Stimulated activated CD4-positive, alpha-beta T cell treated with anti-CD3 and anti-CD28 coated beads, Interleukin-4, amount 100 ng/mL, for 1 hour (primary cell): Measurements from ENCODE around the gene DDX25.

Experiments used
- DNase-seq: peaks from one replicate; pipeline ENCODE4 v3.0.0-alpha.2; 2020

The DDX25 gene

DNA sequence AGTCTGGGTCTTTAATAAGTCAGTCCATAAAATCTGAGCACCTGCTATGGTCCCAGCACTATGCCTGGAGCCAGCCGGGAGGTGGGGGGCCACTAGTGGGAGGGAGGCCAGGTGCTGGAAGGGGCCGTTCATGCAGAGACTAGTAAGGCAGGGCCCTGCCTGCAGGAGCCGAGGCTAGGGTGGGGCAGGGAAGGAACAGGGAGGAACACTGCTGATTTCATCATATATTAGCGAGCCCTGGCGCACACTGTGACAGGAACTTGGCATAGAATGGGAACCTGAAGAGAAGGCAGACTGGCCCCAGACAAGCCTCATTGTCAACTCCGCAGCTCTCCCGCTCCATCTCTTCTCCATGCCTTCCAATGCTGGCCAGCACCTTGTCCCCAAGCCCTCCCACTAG is 48.7 kb downstream of the DDX25 start:
- no peak for DNase-seq

DNA sequence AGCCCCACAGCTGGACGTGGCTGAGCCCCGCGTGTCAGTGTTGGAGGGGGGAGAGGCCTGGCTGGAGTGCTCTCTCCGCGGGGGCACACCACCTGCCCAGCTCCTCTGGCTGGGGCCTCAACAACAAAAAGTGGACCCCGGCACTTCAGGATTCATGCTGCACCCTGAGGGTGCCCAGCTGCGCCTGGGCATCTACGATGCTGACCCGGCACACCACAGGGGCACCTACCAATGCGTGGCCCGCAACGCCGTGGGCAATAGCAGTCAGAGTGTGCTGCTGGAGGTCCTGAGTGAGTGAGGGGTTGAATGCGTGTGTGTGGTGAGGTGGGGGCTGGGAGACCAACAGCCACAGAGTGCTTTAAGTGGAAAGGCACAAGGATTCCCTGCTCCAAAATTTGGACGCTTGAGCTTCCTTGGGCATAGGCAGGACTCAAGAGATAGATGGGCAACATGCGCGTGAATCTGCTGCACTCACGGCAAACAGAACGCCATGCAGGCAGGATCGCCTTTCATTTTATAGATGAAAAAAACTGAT is 49.2 kb downstream of the DDX25 start:
- no peak for DNase-seq

DNA sequence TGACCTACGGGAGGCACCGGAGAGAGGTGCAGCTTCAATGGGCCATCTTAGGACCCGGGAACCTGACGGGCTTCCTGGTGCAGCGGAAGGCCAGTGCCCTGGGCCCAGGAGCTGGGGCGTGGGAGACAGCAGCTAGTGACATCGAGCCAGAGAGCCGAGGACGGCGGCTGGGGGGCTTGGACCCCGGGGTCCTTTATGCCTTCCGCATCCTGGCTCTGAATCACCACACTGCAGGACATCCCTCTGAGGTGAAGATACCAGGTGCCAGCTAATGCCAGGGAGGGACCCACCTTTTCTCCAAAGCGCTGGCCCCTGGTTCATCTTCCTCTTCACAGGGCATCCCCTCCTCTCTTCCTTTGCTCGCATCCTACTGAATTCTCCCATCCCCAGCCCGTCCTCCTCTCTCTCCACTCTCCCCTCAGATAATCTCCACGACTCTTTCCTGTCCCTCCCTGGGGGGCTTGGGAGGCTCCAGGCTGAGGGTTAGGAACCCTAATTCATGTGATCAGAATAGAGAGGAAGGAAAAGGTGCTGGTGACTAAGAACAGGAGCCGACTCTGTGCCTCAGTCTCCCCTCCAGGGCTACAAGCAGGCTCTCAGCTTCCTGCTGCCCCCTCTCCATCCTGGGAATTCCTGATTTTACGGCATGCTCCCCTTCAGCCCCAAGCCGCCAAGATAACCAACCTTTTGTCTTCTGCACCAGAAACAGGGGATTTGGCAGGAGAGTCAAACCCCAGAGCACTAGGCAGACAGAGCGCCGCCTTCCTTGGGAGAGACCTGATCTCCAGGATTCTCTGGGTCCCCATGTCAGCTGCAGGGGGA is 50.0 kb downstream of the DDX25 start:
- no peak for DNase-seq

DNA sequence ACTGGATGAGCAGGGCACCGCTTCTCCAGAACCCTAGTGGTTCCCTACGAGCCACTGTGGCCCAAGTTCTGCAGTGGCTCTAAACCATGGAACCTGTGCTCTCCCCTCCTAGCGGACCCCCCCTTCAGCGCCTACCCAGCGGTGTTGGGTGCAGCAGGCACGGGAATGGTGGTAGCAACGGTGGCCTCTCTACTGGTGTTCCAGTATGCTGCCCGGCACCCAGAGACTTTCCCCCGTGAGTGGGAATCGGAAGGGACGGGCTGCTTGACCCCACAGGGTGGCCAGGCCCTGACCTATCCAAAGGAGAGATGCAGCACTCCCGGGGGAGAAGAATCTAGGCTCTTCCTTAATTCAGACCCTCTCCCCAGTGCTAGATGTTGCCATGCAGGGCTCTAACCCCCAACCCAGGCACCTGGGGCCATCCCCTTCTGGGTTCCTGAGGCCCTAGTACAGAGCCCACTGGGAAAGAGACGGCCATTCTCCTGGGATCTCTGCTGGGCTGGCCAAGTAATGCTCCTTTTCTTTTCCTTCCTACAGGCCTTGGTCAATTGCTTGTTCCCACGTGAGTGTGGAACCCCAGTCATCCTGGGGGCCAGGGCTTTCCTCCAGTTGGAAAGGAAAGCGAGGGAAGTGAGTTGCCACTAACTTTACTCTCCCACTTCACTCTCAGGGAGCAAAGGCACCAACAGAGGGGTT is 50.8 kb downstream of the DDX25 start:
- DNase-seq: no peak

DNA sequence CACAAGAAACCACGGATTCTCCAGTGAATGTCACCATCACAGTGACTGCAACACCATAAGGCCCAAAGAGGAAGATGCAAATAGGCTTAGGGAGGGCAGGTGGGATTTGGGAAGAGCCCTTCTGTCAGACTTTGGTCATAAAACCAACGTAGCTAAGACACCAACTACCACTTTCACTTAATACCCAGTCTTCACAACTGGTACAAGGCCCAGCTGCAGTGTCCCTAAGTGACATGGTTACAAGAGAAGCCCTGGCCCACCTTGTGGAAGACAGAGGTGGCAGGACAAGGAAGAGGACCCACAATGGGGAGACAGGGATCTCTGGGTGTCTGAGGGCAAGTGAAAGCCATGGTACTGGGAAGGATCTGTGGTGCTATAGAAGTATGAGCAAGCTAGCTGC is 51.5 kb downstream of the DDX25 start:
- DNase-seq: no peak

DNA sequence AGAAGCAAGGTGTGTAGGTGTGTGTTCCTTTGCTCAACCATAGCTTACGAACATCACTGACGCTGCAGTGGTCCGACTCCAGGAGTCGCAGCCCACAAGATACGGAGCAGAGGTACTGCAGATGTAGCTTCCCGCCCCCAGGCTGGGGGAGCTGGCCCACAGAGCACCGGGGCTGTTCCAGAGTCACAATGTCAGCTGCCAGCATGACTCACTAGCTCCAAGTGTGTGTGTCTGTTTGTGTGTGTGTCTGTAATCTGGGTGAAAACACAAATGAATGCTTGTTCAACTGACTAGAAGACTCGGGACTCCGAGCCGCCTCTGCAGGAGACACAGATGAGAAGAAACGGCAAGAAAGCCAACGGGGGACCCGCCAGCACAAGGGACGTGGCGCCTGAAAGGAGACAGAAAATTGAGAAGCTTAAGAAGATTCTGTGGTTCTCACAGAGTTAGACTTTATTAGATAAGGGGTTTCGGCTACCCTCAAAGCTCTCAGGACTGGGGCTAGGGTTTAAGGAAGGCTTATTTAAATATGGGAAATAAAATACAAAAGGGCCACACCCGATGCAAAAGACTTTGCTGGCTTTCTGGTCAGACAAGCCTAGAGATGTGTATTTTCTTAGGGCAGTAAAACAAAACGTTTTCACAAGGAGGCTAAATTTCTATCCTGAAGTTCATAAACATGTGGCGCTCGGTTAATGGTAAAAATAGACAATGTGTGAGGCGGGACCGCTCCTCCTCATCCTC is 52.3 kb downstream of the DDX25 start:
- DNase-seq: no peak

DNA sequence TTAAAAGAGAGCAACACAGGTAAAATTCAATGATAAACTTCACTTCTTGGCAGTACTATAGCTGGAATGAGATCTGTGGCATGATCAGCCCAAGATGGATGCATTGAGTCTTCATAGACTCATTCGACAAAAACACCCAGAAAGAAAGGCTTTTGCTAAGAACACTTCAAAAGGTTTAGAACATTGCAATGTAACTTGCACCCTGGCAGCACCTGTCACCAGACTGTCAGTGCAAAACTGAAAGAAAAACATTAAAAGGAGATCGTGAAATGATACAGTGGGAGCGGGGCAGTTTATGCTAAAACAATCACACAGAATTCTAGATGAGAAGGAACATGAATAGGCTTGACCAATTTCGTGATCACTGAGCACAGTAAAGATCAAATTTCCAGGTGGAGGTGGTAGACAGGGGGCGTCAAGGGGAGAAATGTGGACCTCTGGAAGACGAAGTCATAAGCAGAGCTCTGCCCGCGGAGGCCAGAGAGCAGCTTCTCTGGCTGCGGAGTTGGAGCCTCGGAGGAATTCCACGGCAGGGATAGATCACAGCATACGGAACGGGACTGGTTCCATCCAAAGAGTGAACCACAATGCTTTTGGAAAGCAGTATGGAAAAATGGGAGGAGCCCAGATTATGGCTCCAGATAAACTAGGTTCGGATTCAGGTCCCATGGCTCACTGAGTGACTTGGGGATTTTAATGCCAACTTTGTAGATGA is 53.5 kb downstream of the DDX25 start:
- DNase-seq: no peak

DNA sequence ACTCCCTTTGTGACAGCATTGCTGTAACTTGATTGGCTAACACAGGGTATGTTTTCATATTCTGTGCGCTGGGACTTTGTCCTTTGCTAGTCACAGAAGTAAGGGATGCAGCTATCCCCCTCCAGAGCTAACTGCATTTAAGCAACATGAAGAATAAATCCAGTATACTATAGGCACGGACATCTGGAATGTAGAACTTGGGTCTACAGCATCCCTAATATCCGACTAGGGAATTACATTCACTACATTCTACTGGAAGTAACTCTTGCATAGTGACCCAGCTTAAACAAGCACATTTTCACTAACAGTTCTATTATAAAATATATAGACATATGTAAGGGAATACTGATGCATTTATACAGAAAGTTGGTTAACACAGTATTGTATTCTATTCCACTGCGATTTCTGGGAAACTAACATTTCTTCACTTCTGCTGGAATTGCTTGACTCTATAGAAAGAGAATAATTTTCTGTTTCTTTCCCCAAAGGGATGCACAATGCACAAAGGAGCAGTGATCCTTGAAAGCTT is 54.6 kb downstream of the DDX25 start:
- no peak for DNase-seq

DNA sequence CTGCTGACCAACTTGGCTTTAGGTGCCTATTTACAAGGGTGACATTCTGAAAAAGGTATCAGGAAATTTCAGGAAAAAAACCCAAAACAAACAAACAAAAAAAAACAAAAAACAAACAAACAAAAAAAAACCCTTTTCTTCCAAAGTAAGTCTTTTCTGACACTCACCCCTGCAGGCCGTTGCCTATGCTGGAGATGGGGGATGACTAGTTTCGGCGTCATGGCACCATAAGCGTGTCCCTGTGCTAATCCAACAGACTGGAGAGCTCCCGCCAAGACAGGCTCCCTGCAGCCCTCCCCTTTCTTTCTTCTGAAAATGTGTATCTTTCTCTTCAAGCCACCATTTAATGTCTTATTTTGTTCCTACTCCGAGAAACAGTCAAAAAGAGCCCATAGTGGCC is 55.2 kb downstream of the DDX25 start:
- DNase-seq: no peak

DNA sequence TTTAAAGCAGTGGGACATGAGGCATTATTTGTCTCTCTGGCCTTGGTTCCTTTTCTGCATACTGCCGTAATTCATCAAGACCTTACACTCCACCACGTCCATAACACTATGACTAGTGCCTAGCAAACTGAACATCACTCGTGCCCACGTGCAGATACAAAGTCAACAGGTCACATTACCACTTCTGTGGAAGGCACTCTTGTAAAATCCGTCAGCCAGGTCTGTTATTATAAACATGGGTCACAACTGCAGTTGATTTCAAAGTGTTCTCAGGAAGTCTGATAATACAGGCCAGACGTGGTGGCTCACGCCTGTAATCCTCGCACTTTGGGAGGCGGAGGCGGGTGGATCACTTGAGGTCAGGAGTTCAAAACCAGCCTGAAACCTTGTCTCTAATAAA is 55.6 kb downstream of the DDX25 start:
- no peak for DNase-seq

DNA sequence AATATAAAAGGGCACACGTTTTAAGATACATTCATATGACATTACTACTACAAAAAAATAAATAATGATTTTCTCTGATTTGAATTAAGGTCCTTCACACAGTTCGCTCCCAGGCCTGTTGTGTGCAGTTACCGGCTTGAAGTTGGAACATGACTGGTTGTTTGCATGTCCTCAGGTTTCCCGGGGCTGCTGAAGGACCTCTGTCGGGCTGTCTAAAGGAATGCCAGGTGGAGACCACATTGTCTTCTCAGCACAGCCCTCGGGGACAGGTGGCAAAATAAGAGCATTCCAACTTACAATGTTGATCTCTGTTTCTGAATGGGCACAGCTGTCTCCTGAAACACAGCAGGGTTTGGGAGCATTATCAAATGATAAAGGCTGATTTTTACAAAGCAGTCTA is 56.5 kb downstream of the DDX25 start:
- no peak for DNase-seq

DNA sequence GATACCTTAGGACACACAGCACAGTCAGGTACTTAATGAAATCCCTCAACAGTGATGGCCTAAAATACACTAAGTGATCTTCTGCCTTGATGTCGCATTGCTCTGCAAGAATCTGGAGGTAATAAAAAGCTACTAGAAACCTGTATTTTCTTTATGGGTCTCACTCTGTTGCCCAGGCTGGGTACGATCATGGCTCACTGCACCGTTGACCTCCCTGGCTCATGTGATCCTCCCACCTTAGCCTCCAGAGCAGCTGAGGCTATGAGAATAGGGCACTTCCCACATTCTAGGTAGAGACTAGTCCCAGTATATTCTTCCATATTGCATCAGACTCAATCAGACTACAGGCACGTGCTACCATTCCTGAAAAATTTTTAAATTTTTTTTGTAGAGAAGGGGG is 63.2 kb downstream of the DDX25 start:
- no peak for DNase-seq

DNA sequence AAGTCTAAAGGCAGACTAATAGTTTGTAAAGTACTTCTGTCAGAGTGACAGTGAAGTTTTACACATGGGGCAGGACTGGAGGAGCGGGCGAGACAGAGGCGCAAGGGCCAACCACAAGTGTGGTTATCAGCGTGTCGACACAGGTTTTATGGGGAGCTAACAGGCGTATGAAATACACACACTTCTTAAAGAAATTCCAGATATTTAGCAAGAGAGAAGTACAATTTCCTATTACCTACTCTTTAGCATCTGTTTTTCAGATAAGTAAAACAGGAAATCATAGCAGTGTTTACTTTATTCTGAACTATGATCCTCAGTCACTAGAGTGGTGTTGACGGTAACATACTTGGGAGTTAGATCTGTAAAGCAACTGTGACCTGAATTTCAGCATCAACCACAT is 64.0 kb downstream of the DDX25 start:
- DNase-seq: no peak

DNA sequence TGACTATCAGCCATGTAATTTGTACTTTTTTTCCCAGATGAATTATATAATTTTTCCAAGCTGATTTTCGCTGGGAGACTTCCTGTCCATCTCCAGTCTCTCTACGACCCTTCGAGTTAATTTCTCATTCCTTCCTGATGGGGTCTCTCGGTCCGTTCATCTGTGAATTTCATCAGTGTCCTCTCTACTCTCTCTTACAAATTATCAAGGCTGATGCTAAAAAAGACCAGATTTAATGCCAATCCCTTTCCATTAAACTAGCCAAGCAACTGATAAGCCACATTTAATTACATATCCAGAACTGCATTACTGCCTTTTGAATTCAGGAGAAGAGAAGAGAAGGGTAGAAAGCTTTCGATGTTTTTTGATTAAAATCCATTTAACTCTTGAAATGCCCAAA is 67.3 kb downstream of the DDX25 start:
- DNase-seq: no peak

DNA sequence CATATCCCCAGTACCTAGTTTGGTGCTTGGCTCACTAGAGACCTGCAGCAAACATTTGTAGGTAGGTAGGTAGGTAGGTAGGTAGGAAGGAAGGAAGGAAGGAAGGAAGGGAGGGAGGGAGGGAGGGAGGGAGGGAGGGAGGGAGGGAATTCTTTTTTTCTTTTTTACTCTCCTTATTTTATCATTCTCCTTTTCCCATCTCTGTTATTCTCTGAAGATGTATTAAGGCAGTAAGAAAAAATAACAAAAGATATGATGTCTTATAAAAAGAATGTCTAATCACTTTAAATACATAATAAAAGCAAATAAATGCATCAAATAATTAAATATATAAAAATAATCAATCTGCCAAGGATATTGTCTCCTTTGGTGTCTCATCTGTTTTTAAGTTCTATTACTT is 70.0 kb downstream of the DDX25 start:
- DNase-seq: no peak

DNA sequence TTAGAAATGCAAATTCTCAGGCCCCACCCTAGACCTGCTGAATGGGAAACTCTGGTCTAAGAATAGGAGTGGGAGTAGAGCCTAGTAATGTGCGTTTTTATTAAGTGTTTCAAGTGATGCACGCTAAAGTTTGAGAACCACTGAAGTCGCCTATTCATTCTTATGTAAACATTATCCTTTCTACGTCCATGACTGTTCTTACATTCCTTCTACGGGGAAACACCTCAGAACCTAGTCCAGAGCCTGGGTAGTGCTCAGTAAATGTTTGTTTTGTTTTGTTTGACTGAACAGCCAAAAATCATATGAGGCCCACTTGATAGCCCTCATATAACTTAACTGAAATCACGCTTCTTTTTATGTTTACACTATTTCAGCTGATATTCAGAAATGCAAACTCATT is 71.3 kb downstream of the DDX25 start:
- DNase-seq: no peak

DNA sequence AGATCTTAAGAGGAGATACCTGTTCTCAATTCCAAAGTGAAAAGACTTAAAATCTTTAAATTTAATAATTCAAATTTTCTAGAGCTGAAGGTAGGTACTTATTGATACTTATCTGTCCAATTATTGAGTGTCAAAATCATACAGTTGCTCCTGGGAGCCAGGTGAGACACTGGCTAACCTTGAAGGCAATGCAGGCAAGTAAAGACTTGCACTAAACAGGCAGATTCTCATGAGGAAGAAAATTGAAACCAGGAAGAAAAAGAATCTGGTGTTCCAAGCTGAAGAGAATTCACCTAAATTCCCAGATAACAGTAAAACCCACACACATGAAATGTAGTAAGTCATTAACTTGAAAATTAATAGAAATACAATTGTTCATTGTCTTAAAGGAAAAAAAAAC is 71.8 kb downstream of the DDX25 start:
- DNase-seq: no peak

DNA sequence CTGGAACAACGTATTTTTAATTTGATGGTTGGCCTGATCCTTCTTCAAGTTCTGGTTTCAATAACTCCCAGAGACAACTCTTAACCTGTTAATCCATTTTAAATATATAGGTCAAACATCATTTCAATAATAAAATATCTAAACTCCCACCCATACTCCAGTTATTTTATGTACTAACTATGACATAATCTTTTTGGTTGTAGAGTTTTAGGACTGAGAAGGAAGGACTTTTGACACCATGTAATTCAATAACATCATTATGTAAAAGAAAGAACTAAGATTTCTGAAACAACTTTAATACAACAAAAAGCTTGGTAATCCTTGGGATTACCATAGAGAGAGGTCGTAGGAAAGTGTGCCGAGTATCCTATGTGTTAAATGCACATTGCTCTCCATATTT is 73.0 kb downstream of the DDX25 start:
- DNase-seq: no peak

DNA sequence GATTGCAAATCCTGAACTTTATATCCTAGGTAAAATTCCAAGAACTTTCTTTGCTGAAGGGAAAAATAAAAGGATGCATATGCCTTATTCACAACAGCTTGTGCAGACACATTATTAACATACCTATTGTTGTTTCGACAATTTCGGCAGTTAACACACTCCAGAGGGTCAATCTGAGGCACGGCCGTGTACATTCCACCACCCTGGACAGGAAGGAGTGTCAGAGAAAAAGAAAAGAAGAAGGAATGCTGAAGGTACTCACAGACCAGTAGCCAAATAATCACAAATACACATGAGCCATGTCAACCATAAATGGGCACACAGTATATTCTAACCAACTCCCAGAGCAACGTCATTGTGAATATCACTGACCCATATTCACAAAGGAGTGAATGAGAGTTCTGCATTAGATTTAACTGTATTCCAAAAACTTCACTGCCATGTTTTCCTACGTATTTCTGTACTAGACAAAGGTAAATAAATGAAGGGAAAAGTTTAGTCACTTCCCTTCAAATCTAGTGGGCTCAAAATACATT is 73.9 kb downstream of the DDX25 start:
- DNase-seq: no peak
